ENCODE measurements around the gene COL5A1.

Gene COL5A1

DNA sequence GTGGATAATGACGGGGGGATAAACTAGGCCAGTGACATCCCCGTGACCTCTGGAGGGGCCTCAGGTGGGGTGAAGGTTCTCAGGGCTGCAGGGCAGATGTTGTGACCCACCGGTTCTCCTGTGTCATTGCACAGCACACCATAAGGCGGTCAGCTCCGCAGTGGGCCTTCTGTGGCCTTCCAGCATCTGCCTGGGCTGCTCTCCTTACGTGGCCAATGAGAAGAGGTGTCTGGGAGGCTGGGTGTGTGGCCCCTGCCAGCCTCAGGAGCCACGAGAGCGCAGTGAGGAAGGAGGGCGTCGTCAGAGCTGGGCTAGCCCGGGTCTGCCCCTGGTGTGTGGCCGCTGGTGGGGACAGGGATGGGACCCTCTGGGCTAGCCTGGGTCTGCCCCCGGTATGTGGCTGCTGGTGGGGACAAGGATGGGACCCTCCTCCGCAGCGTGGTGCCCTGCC lies 48.7 kb downstream of the COL5A1 start:
- peak overlapping the region; percentile 29 for H4K91ac ChIP-seq (ENCODE audit: low read length)
- H3K9me3 ChIP-seq (ENCODE audit: control insufficient read depth, low read length) = no peaks in the 10 kb centered on the region
- H3K18ac ChIP-seq (ENCODE audit: low read depth in 1 of 2, low read length in 2 of 2) = peak overlapping the region in 1 of 2 experiments; percentile 83
- peak overlapping the region; percentile 7 for H4K8ac ChIP-seq (ENCODE audit: low read length)
- H3K27me3 ChIP-seq (ENCODE audit: control insufficient read depth in 1 of 2, insufficient read depth in 1 of 2, low read length in 2 of 2) = no peaks in the 10 kb centered on the region
- no peak overlapping the region for H2AFZ ChIP-seq (ENCODE audit: low read depth, low read length)
- H3K4me3 ChIP-seq (ENCODE audit: insufficient read depth in 1 of 2, low read depth in 1 of 2, low read length in 2 of 2) = peak overlapping the region in 1 of 2 experiments; percentile 2
- 77% methylated on average over 13 of the region's 15 CpGs for WGBS
- no peak overlapping the region for H3K9ac ChIP-seq (ENCODE audit: low read length)
- no peak for DNase-seq
- H3K27ac ChIP-seq (ENCODE audit: low read length, poor library complexity, severe bottlenecking) = no peak overlapping the region
- peaks cover 13% of the 10 kb centered on the region for H3K4me1 ChIP-seq (ENCODE audit: control insufficient read depth, insufficient read depth, low read depth, low read length)
- no peak overlapping the region for H2BK15ac ChIP-seq (ENCODE audit: low read depth, poor library complexity, severe bottlenecking)
- H2AK5ac ChIP-seq (ENCODE audit: low read length, severe bottlenecking) = no peak overlapping the region
- no peak overlapping the region for H2BK5ac ChIP-seq (ENCODE audit: low read depth, low read length, poor library complexity, severe bottlenecking)
- H2BK120ac ChIP-seq (ENCODE audit: low read depth, low read length) = no peak overlapping the region
- peaks cover 29 to 88% of the 10 kb centered on the region in 2 experiments for H3K36me3 ChIP-seq (ENCODE audit: control insufficient read depth in 1 of 2, insufficient read depth in 2 of 2, low read depth in 1 of 2, low read length in 2 of 2)
- peak overlapping the region in 1 of 2 experiments; percentile 13 for H2BK12ac ChIP-seq (ENCODE audit: low read length in 2 of 2)
- H3K23ac ChIP-seq (ENCODE audit: low read length in 2 of 2) = peak overlapping the region in 1 of 2 experiments; percentile 73
- H3K4me2 ChIP-seq (ENCODE audit: low read length, poor library complexity, severe bottlenecking) = no peak overlapping the region
- peak overlapping the region in 1 of 2 experiments; percentile 2 for H3K4ac ChIP-seq (ENCODE audit: low read depth in 1 of 2, low read length in 2 of 2)
- H3K14ac ChIP-seq (ENCODE audit: low read length in 2 of 2) = peak overlapping the region in 1 of 2 experiments; percentile 92
- peaks cover 73% of the 10 kb centered on the region for H3K79me1 ChIP-seq (replicated peaks; ENCODE audit: low read length, poor library complexity, severe bottlenecking)

DNA sequence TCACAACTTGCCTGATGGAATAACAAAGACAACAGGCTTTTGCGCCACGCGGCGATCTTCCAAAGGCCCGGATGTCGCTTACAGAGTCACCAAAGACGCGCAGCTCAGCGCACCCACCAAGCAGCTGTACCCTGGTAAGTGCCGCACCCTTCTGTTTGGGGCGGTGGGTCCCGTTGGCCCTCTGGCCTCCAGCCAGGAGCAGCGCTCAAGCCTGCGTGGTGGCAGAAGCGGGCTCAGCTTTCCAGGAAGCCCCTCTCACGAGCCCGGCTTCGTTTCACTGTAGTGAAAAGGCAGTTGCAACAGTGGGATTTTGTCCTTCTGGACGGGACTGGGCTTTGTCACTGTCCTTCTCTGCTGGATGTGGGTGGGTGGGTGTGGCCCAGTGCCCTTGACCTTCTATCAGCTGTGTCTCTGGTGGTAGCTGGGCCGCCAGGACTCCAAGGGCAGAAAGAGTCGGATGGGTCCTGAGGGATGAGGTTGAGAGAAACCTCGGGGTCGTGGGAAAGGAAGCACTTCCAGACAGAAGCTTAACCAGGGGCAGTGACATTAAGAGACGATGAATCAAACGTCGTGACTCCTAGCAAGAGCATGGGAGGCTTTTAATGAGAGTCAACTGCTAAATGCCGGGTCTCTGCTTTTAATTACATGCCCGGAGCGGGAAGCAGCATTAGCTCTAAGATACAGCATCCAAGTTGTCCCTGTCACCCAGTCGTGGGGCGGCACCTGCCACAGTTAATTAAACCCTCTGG lies 49.5 kb downstream of the COL5A1 start:
- Histone ChIP-seq H3K4me1 (ENCODE audit: control insufficient read depth, insufficient read depth, low read depth, low read length) (peaks cover 13% of the 10 kb centered on the region), H3K23ac (ENCODE audit: low read length in 2 of 2) (peak overlapping the region in 1 of 2 experiments; percentile 23), H3K18ac (ENCODE audit: low read depth in 1 of 2, low read length in 2 of 2) (peak overlapping the region; percentile 1 to 46), H3K9ac (ENCODE audit: low read length) (no peak overlapping the region), H3K4me3 (ENCODE audit: insufficient read depth in 1 of 2, low read depth in 1 of 2, low read length in 2 of 2) (no peak overlapping the region), H3K27ac (ENCODE audit: low read length, poor library complexity, severe bottlenecking) (no peak overlapping the region), H2BK120ac (ENCODE audit: low read depth, low read length) (no peak overlapping the region), H2BK12ac (ENCODE audit: low read length in 2 of 2) (peak overlapping the region in 1 of 2 experiments; percentile 37), H2AK5ac (ENCODE audit: low read length, severe bottlenecking) (no peak overlapping the region), H3K36me3 (ENCODE audit: control insufficient read depth in 1 of 2, insufficient read depth in 2 of 2, low read depth in 1 of 2, low read length in 2 of 2) (peaks cover 27 to 93% of the 10 kb centered on the region in 2 experiments), H3K27me3 (ENCODE audit: control insufficient read depth in 1 of 2, insufficient read depth in 1 of 2, low read length in 2 of 2) (no peaks in the 10 kb centered on the region), H2AFZ (ENCODE audit: low read depth, low read length) (no peak overlapping the region), H3K79me1 (replicated peaks; ENCODE audit: low read length, poor library complexity, severe bottlenecking) (peaks cover 77% of the 10 kb centered on the region), H4K8ac (ENCODE audit: low read length) (no peak overlapping the region), H2BK15ac (ENCODE audit: low read depth, poor library complexity, severe bottlenecking) (no peak overlapping the region), H3K4me2 (ENCODE audit: low read length, poor library complexity, severe bottlenecking) (no peak overlapping the region), H4K91ac (ENCODE audit: low read length) (no peak overlapping the region), H3K9me3 (ENCODE audit: control insufficient read depth, low read length) (no peaks in the 10 kb centered on the region), H3K4ac (ENCODE audit: low read depth in 1 of 2, low read length in 2 of 2) (no peak overlapping the region), H2BK5ac (ENCODE audit: low read depth, low read length, poor library complexity, severe bottlenecking) (no peak overlapping the region), H3K14ac (ENCODE audit: low read length in 2 of 2) (peak overlapping the region in 1 of 2 experiments; percentile 76)
- WGBS = 72% methylated on average over 31 of the region's 31 CpGs
- peak; percentile 83 for DNase-seq

DNA sequence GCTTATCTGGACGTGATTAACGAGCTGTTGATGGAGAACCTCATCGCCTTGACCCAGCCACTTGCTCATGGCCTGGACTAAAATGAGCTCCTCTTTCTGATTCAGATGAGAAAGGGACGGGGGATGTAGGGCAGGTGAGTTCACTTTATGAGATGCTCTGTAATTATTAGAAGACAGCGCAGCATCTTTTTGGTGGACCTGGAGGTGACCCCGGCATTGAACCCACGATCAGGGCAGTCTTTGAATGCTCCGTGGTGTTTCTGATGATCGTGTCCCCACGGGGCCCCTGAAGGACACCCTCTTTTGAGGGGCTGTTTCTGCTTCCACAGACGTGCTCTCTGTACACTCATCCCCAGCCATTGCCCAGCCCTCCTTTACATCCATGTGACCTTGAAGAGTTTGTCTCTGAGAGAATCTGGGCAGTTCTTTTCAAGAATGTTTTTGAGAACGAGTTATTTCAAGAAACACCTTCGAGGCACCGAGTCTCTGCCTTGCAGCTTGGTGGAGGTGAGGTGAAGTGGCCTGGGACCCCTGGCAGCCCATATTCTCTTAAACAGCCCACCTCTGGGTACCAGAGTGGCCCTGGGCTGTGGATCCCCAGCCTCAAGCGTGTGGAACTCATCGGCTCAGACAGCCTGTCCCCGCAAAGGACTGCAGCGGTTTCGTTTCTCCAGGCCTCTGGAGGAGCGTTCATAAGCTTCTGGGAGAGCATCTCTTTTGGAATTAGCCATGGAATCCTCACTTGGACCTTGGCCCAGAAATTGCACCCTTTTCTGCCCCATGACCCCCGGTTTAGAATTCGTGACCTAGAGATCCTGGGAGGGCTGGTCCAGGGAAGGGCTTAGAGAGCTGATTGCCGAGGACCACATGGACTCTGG lies 50.3 kb downstream of the COL5A1 start:
- 96% methylated on average over 21 of the region's 23 CpGs for WGBS

DNA sequence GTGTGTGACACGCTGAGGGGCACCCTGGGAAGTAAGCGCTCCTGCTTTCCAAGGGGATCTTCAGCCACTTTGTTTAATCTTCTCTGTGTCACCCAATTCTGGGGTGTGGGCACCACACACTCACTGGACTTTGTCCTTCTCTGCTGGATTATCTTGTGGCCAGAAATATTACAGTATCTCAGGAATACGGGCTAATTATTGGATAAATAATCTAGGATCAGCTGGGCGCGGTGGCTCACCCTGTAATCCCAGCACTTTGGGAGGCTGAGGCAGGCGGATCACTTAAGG lies 50.9 kb downstream of the COL5A1 start:
- DNase-seq = no peak
- H3K4me1 ChIP-seq (ENCODE audit: control insufficient read depth, insufficient read depth, low read depth, low read length) = peaks cover 16% of the 10 kb centered on the region
- WGBS = 91% methylated on average over 6 of the region's 6 CpGs
- H3K4ac ChIP-seq (ENCODE audit: low read depth in 1 of 2, low read length in 2 of 2) = no peak overlapping the region
- H2BK120ac ChIP-seq (ENCODE audit: low read depth, low read length) = no peak overlapping the region
- no peak overlapping the region for H3K4me2 ChIP-seq (ENCODE audit: low read length, poor library complexity, severe bottlenecking)
- H3K23ac ChIP-seq (ENCODE audit: low read length in 2 of 2) = no peak overlapping the region
- H2BK12ac ChIP-seq (ENCODE audit: low read length in 2 of 2) = no peak overlapping the region
- no peak overlapping the region for H2BK5ac ChIP-seq (ENCODE audit: low read depth, low read length, poor library complexity, severe bottlenecking)
- no peak overlapping the region for H2AK5ac ChIP-seq (ENCODE audit: low read length, severe bottlenecking)
- H3K27ac ChIP-seq (ENCODE audit: low read length, poor library complexity, severe bottlenecking) = no peak overlapping the region
- no peak overlapping the region for H4K8ac ChIP-seq (ENCODE audit: low read length)
- no peak overlapping the region for H3K9ac ChIP-seq (ENCODE audit: low read length)
- no peak overlapping the region for H3K4me3 ChIP-seq (ENCODE audit: insufficient read depth in 1 of 2, low read depth in 1 of 2, low read length in 2 of 2)
- H3K36me3 ChIP-seq (ENCODE audit: control insufficient read depth in 1 of 2, insufficient read depth in 2 of 2, low read depth in 1 of 2, low read length in 2 of 2) = peaks cover 30 to 84% of the 10 kb centered on the region in 2 experiments
- H3K14ac ChIP-seq (ENCODE audit: low read length in 2 of 2) = no peak overlapping the region
- H3K18ac ChIP-seq (ENCODE audit: low read depth in 1 of 2, low read length in 2 of 2) = no peak overlapping the region
- peaks cover 67% of the 10 kb centered on the region for H3K79me1 ChIP-seq (replicated peaks; ENCODE audit: low read length, poor library complexity, severe bottlenecking)
- H4K91ac ChIP-seq (ENCODE audit: low read length) = no peak overlapping the region
- no peak overlapping the region for H2AFZ ChIP-seq (ENCODE audit: low read depth, low read length)
- no peaks in the 10 kb centered on the region for H3K9me3 ChIP-seq (ENCODE audit: control insufficient read depth, low read length)
- H3K27me3 ChIP-seq (ENCODE audit: control insufficient read depth in 1 of 2, insufficient read depth in 1 of 2, low read length in 2 of 2) = no peaks in the 10 kb centered on the region
- no peak overlapping the region for H2BK15ac ChIP-seq (ENCODE audit: low read depth, poor library complexity, severe bottlenecking)

More for the DNA sequence above, 50.3 kb downstream of the COL5A1 start:
- Histone ChIP-seq H4K8ac (ENCODE audit: low read length) (peak overlapping the region; percentile 38), H3K27ac (ENCODE audit: low read length, poor library complexity, severe bottlenecking) (no peak overlapping the region), H2BK12ac (ENCODE audit: low read length in 2 of 2) (peak overlapping the region in 1 of 2 experiments; percentile 6), H3K4ac (ENCODE audit: low read depth in 1 of 2, low read length in 2 of 2) (no peak overlapping the region), H3K79me1 (replicated peaks; ENCODE audit: low read length, poor library complexity, severe bottlenecking) (peaks cover 69% of the 10 kb centered on the region), H3K14ac (ENCODE audit: low read length in 2 of 2) (no peak overlapping the region), H2BK5ac (ENCODE audit: low read depth, low read length, poor library complexity, severe bottlenecking) (no peak overlapping the region), H3K4me2 (ENCODE audit: low read length, poor library complexity, severe bottlenecking) (no peak overlapping the region), H2BK120ac (ENCODE audit: low read depth, low read length) (no peak overlapping the region), H3K36me3 (ENCODE audit: control insufficient read depth in 1 of 2, insufficient read depth in 2 of 2, low read depth in 1 of 2, low read length in 2 of 2) (peaks cover 27 to 85% of the 10 kb centered on the region in 2 experiments), H4K91ac (ENCODE audit: low read length) (no peak overlapping the region), H2AK5ac (ENCODE audit: low read length, severe bottlenecking) (no peak overlapping the region), H3K23ac (ENCODE audit: low read length in 2 of 2) (peak overlapping the region in 1 of 2 experiments; percentile 23), H3K4me3 (ENCODE audit: insufficient read depth in 1 of 2, low read depth in 1 of 2, low read length in 2 of 2) (no peak overlapping the region), H3K18ac (ENCODE audit: low read depth in 1 of 2, low read length in 2 of 2) (no peak overlapping the region), H3K27me3 (ENCODE audit: control insufficient read depth in 1 of 2, insufficient read depth in 1 of 2, low read length in 2 of 2) (no peaks in the 10 kb centered on the region), H3K9ac (ENCODE audit: low read length) (no peak overlapping the region), H3K4me1 (ENCODE audit: control insufficient read depth, insufficient read depth, low read depth, low read length) (peaks cover 13% of the 10 kb centered on the region), H2AFZ (ENCODE audit: low read depth, low read length) (no peak overlapping the region), H2BK15ac (ENCODE audit: low read depth, poor library complexity, severe bottlenecking) (no peak overlapping the region), H3K9me3 (ENCODE audit: control insufficient read depth, low read length) (no peaks in the 10 kb centered on the region)
- no peak for DNase-seq

Measured in mesenchymal stem cell (in vitro differentiated cells and primary cell).